Stomach (tissue), 4 donors: ENCODE measurements around the gene MCC.

Experiments used
- CTCF ChIP-seq, 7 experiments: fragments of 450-650 bp in 4 of 7; fragments of 200-600 bp in 3 of 7; sonication (generic) in 3 of 7; IDR thresholded peaks; one replicate each; pipeline ENCODE4 v1.5.1; 2016 to 2019; ENCODE audit warnings: antibody characterized with exemption in 7 of 7, control low read depth in 2 of 7, mild to moderate bottlenecking in 1 of 7
- EP300 ChIP-seq: sonication (generic); formaldehyde crosslinking; IDR thresholded peaks from one replicate; pipeline ENCODE4 v1.6.1; 2017; ENCODE audit warnings: antibody characterized with exemption
- POLR2A ChIP-seq, 4 donors: fragments of 450-650 bp; IDR thresholded peaks; one replicate each; pipeline ENCODE4 v1.6.1; 2016; ENCODE audit warnings: antibody characterized with exemption in 4 of 4, control low read depth in 2 of 4, mild to moderate bottlenecking in 1 of 4, moderate library complexity in 1 of 4
- POLR2AphosphoS5 ChIP-seq, 3 donors: sonication (generic); formaldehyde crosslinking; IDR thresholded peaks; one replicate each; pipeline ENCODE4 v1.6.1; 2016; ENCODE audit warnings: antibody characterized with exemption in 3 of 3

- TF ChIP-seq CTCF (IDR thresholded peaks at IDR 0.05) (no peak), POLR2AphosphoS5 (IDR thresholded peaks at IDR 0.05) (no peak), EP300 (no peak), POLR2A (IDR thresholded peaks at IDR 0.05) (no peak)
These were observed 316.7 kb downstream of the MCC start for GRCh38 chr5:113171520-113171919.
